HS-27A (cell line): Measurements from ENCODE around the gene EXOSC7.
"Not testable (repeated sequence)": the region's sequence is repeated elsewhere in the genome, so short reads cannot be mapped to it uniquely, and the experiment has no call there.

Source experiments
- DNase-seq: peaks from one replicate; pipeline ENCODE4 v3.0.0-alpha.2; 2012; ENCODE audit warnings: low read depth, missing footprints

The EXOSC7 gene

DNA sequence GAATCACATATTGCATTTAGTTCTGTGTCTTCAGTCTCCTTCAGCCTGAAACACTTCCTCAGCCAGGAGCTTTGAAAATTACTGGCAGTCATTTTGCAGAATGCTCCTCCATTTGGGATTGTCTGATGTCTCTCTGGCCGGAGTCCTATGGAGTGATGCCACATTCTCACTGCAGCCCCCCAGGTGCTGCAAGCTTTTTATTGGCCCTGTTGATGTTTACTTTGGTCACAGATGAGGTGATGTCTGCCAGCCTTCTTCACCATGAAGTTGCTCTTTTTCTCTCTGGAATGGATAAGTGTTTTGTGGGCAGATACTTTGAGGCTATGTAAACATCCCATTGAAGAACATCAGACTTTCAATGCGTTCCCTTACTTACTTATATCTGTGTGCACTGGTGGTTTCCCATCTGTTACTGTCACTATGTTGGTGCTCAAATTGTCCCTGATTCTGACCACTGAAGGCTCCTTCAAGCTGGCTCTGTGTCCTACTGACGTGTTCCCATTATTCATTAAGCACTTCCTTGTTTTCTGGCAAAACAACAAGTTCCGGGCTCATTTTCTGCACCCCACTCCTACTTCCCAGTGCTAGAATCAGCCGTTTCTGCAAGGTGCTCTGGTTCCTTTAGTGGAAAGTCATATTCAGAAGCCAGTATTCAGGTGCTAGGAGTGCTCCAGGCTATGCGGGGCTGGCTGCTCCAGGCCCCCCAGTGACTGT is 48.7 kb downstream of the EXOSC7 start:
- DNase-seq: no peak

- DNase-seq: no peak
These were observed 50.0 kb downstream of the EXOSC7 start, which contains the start of gene CLEC3B for GRCh38 chr3:45026038-45026437. TSS of gene CLEC3B (plus strand) at chr3:45026303. CDS start at chr3:45026363, 60 bp downstream.

- no peak for DNase-seq
These were observed 50.9 kb downstream of the EXOSC7 start for GRCh38 chr3:45026957-45027356.

- DNase-seq: no peak
These were observed 51.4 kb downstream of the EXOSC7 start for GRCh38 chr3:45027441-45027840.

- DNase-seq: no peak
These were observed 53.2 kb downstream of the EXOSC7 start for GRCh38 chr3:45029216-45029615.

DNA sequence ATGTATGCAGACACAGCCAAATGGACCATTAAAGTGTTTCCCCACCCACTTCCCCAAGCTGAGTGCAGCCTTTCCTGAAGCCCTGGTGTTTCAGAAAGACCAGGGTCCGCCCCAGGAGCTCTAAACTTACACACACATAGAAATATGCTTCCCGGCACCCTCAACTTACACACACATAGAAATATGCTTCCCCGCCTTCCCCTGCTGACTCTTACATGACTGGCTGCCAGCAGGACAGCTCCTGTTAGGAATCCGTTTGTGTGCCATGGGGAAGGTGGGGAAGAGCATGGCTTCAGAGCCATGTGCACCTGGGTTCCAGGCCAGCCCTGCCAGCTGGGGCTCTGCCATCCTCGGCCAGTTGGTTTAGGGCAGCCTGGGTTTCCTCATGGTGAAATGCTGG is 53.6 kb downstream of the EXOSC7 start:
- DNase-seq: no peak

- DNase-seq: no peak
These were observed 55.5 kb downstream of the EXOSC7 start for GRCh38 chr3:45031531-45031930.

DNA sequence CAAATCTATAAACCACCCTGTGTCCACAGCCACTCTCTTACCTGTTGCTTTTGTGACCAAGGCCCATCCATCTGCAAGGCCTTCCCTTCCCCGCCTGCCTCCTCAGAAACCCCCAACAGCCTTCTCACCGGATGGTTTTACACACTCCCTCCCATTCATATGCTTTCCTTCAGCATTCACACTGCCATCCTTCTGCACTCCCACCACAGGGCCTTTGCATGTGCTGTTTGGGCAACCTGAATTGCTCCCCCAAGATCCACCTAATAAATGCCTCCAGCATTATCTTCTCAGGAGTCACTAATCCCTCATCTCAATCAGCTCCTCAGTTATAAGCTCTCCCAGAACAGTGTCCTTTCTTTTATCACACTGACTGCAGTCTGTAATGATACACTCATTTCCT is 56.1 kb downstream of the EXOSC7 start:
- no peak for DNase-seq

GRCh38 chr3:45033791-45034190 is 57.7 kb downstream of the EXOSC7 start:
- no peak for DNase-seq

DNA sequence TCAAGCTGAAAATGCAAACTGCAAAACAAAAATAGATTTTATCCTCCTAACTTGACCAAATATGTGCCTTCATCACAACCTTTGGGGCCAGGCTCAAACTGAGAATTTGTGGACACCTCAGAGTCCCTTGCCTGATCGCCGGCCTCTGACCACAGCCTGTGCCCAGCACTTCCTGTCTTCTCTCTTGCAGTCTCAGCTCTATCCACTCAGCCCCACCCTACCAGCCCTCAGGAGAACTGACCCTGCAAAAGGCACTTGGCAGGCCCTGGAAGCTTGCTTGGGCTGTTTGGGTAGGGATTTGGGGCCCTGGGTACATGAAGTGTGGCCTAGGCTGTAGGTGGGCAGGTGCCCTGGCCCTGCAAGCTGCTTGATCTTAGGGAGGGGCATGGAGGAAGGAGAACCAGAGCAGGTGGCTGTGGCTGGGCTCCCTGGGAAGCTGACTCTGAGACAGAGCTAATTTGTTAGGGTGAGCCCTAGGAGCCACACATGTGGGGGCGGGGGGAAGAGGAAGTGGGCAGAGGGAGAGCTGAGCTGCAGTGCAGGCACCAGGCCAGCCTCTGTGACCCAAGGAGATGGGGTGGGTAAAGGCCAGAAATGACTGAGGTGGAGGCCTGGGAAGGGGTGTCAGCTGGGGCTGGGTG is 58.7 kb downstream of the EXOSC7 start:
- DNase-seq: no peak

GRCh38 chr3:45035441-45036301 is 59.6 kb downstream of the EXOSC7 start:
- no peak for DNase-seq

GRCh38 chr3:45037720-45038455 is 61.8 kb downstream of the EXOSC7 start:
- DNase-seq: peak; percentile 95

DNA sequence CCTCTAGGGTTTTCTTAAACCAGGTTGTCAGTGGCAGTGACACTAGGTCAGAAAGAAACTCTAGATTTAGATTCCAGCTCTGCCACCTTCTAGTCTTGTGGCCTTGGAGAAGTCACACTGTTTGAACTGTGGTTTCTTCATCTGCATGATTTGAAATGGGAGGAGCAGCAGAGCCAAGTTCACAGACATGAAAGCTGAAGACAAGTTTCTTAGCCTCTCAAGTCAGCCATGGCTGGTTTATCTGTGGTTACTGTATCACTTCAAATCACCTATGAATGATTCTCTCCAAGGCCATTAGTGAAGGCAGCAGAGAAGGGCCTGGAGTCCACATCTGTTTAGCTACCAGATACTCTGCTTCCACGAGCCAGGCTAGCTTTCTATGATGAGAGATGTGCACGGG is 65.6 kb downstream of the EXOSC7 start:
- no peak for DNase-seq

DNA sequence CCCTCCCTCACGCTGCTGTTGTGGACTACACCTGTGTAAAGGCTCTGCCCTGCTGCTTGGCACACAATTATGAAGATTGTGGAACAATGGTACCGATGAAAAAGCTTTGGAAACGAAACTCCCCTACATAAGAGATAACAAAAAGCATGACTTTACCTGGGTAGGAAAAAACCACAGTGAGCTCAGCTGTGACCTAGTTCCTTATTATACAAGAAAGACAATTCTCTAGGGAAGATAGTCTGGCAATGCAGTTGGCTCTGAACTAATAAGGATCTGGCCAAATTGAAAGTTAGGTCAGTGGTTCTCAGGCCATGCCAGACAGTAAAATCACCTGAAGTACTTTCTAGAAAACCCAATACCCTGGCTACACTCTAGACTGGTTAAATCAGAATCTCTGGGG is 66.1 kb downstream of the EXOSC7 start:
- DNase-seq: no peak

GRCh38 chr3:45043728-45044299 is 67.8 kb downstream of the EXOSC7 start:
- DNase-seq: peak; percentile 88

DNA sequence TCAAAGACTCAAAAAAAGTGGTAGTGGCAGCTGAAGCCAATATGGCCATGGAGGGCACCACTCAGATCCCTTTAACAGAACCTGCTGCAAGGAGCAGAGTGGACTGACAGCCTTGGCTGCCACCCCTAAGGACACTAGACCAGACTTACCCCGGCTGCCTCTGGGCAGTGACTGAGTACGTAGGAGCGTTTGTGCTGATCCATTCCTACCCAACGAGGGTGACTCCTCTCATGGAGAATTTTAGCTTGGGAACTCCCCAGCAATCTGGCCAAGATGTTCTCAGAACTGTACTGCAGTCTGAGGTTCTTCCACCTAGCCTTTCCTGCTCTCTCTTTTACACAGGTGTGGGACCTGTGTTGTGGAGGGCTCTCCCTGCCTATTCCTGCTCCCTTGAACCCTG is 72.2 kb downstream of the EXOSC7 start:
- no peak for DNase-seq

DNA sequence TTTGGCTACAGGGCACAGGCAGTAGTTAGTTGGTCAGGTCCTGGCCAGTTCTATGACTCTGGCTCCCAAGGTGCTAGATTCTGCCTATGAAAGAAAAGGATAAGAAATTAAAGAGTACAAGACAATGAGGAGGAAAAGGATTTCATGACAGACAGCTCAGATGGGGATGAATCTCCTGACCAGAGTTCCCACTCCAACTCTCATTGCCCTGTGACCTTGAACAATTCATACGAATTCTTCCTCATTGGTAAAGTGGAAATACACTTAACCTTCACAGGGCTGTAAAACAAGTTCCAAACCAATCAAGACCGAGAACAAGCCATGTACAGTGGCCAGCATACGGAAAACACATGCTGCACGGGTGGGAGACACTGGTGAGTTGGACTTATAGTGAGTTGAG is 73.8 kb downstream of the EXOSC7 start:
- DNase-seq: no peak

- no peak for DNase-seq
These were observed 75.6 kb downstream of the EXOSC7 start for GRCh38 chr3:45051685-45052084.

- not testable (repeated sequence) for DNase-seq
These were observed 77.8 kb downstream of the EXOSC7 start for GRCh38 chr3:45053805-45054195.

DNA sequence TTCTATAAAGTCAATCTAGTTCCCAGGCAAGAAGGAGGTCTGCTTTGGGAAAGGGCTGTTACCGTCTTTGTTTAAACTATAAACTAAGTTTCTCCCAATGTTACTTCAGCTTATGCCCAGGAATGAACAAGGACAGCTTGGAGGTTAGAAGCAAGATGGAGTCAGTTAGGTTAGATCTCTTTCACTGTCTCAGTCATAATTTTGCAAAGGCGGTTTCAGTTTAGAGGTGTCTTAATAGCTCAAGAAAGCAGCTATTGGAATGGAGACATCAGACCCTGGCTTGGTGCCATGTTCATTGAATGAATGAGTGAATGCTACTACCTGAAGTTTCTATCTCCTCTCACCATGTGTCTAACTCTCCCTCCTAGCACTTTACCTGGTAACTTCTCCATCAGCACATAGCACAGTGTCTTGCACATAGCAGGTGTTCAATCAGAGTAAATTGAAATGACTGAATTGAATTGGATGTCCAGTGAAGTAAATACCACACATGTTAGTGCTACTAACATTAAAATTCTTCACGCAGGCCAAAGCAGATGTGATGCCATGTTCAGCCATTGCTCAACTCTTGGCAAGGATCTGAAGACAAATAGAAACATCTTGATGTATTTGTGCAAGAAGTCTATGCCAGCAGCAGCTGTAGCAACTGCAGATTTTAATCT is 78.3 kb downstream of the EXOSC7 start:
- peak; percentile 54 for DNase-seq

GRCh38 chr3:45055032-45055410 is 79.0 kb downstream of the EXOSC7 start:
- peak; percentile 52 for DNase-seq
